HG02588 (cell line): ENCODE measurements around the gene KXD1.
"Not testable (repeated sequence)": the region's sequence is repeated elsewhere in the genome, so short reads cannot be mapped to it uniquely, and the experiment has no call there.

Source experiments
- ATAC-seq: cut with Tn5 transposase; IDR thresholded peaks from one replicate; pipeline ENCODE4 v1.9.1; 2021; ENCODE audit warnings: mild to moderate bottlenecking, moderate library complexity; ENCODE audit not compliant: unreplicated experiment

The KXD1 gene

GRCh38 chr19:18599485-18599884 lies 41.8 kb downstream of the KXD1 start:
- no peak for ATAC-seq

DNA sequence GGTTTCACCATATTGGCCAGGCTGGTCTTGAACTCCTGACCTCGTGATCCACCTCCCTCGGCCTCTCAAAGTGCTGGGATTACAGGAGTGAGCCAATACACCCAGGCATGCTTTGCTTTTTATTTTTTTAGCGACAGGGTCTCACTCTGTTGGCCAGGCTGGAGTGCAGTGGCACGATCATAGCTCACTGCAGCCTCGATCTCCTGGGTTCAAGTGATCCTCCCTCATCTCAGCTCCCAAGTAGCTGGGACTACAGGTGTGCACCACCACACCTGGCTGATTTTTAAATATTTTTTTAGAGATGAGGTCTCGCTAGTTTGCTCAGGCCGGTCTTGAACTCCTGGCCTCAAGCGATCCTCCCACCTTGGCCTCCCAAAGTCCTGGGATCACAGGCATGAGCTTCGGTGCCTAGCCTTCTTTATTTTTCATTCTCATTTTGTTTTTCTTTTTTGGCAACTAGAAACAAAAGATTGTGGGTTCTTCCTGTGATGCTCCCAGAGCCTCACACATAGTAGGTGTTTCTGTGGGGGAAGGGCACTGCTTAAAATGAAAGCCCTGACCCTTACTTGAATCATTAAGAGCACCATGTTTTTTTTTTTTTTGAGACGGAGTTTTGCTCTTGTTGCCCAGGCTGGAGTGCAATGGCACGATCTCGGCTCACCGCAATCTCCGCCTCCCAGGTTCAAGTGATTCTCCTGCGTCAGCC lies 43.2 kb downstream of the KXD1 start:
- not testable (repeated sequence) for ATAC-seq

- no peak for ATAC-seq
Measured at GRCh38 chr19:18601875-18602274, 44.2 kb downstream of the KXD1 start.

DNA sequence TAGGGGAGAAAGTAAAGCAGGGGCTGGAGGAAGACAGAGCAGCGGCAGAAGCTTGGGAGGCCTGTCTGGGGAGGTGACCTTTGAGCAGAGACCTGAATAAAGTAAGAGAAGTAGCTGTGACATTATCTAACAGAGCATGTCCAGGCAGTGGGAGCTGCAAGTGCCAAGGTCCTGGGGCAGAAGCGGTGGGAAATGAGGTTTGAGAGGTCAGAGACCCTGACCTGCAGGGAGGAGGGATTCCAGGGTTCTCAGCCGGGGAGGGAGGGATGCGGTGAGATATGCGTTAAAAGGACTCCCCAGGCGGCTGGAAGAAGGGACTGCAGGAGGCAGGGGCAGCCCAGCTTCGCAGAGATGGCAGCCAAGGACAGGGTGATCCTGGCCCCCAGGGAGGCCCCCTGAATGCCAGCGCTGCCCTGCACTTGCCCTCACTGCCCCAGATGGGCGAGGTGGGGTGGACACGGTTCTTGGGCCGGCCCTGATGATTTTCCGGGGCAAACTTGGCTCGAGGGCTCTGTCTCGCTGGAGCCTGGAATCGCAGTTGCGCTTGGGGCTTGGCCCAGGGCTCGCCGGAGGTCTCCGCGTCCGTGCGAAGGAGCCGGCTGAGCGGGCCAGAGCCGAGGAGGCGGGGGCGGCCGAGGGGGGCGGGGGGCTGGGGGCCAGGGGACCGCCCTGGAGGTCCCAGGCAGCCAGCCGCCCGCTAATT lies 45.7 kb downstream of the KXD1 start:
- no peak for ATAC-seq

DNA sequence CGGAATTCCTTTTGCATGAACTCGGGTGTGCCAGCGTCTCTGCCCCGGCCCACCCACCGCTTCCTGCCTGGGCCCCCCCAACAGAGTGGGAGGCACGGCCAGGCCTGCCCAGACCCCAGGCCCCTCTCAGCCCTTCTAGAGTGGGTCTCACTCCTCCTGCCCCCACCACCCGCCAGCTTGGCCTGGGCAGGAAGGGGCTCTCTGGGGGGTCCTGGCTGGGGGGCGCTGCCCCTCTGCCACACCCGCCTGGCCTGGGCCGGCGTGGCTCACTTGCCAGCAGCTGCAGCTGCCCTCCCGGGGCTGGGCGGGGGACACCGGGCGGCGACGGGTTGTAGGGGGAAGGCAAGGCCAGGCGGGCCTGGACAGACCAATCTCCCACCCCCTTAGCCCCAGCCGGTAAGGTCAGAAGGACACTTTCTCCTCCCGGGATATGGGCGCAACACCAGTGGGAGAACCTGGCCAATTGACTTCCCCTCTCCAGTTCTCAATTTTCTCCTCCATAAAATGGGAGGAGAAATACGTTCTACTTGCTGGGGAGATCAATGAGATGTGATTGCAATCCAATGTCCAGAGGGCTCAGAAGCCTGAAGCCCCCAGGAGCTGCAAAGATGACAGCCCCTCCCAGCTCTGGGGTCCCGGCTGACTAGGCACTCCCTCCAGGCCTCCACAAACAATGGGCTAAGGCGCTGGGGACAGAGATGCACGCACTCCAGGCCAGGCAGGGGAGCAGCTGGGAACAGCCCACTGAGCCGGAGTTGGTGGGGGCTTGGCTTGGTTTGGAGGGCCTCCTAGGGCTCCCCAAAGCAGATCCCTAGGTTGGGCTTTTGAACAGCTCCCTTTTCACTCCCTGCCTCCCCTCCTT lies 46.5 kb downstream of the KXD1 start:
- ATAC-seq = no peak

DNA sequence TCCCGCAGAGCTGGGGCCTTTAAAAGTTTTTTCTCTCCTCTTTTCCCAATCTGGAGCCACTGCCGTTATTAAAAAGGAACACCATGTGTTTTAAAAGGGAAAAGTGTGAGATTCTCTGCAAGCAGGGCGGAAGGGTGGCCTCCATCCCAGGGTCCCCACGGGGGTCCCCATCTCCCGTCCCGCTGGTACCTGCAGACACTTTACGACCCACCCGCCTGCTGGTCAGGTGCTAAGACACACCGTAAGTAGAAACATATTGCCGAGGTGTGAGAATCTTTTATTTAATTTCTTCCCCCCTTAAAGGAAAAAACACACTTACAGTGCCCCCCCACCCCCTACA lies 47.1 kb downstream of the KXD1 start:
- no peak for ATAC-seq

GRCh38 chr19:18605196-18605545 lies 47.5 kb downstream of the KXD1 start:
- ATAC-seq = no peak

GRCh38 chr19:18605546-18606280 lies 48.0 kb downstream of the KXD1 start:
- no peak for ATAC-seq

DNA sequence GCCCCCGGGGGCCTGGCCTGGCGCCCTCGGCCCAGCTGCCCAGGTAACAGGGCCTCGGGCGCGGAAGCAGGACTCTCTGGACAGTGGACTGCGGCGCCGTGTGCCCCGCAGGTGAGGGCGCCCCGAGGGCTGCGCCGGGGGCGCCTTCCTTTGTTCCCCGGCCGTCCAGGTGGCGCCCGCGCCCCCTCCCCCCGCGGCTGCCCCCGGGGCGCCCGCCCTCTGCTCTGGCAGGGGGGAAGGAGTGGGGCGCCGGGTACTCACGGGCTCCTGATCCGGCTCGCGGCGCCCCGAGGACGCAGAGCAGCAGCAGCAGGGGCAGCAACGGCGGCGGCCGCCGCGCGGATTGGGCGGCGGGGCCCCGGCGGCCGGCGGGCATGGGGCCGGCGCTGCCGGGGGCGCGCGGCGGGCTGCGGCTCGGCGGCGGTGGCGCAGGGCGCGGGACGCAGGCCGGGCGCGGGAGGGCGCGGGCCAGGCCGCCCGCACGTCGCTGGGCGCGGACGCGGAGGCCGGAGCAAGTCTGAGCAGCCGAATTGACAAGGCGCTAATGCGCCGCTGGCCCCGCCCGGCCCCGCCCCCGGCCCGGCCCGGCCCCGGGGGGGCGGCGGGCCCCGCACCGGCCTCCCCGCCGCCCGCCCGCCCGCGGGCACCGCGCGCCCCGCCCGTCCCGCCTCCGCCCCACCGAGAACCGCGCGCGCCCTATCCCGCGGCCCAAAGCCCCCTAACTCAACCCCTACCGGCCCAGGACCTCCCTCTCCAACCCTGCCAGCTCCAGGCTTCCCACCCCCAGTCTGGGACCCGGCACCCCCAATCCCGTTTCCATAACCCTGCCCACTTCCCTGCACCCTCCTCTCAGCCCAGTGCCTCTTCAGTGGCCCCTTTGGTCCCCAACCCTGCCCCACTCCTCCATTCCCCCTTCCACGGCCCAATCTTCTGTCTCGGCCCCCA lies 48.9 kb downstream of the KXD1 start, which contains the start of gene CRLF1:
Gene CRLF1 (minus strand): TSS at position 519 of the 945 bp plus-strand sequence. CDS start 143 bp downstream, at position 376.
- ATAC-seq = no peak

DNA sequence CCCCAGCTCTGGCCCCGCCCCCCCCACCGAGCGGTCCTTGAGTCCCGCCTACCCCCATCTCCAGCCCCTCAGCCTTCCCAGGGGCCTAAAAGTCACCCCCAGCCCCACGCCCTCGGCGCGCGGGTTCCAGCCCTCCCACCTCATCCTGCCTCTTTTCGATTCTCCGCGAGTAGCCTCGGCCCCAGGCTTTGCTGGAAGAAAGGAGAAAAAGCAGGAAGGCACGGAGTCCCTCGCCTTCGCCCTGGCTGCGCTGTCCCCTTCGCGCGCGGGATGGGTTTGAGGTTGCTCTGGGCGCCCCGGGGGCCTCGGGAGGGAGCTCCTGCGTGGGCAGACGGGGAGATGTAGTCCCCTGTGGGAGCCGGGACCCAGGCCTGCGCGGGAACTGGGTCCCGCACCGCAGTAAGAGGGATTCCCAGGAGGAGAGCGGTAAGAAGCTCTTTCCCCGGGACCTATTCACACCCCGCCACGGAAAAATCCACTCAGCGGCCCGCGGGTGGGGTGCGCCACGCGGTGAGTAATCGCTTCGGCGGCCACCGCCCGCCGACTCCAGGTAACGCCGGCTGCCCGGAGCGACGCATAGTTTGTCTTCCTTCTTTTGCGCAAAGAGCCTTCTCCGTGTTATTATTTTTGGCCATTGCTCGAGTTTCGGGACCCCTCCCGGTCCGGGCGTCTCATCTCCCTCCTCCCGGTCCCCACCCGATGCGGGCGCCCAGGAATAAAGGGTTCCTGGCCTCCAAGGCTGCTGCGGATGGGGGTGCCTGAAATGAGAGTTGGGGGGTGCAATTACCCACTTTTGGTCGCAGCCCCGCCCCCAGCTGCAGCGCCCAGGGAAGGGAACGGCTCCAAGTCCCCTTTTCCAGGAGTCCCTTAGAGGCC lies 49.8 kb downstream of the KXD1 start:
- ATAC-seq = no peak

- ATAC-seq = no peak
Measured at GRCh38 chr19:18608102-18608804, 50.6 kb downstream of the KXD1 start.

GRCh38 chr19:18608805-18609716 lies 51.4 kb downstream of the KXD1 start:
- ATAC-seq = no peak

DNA sequence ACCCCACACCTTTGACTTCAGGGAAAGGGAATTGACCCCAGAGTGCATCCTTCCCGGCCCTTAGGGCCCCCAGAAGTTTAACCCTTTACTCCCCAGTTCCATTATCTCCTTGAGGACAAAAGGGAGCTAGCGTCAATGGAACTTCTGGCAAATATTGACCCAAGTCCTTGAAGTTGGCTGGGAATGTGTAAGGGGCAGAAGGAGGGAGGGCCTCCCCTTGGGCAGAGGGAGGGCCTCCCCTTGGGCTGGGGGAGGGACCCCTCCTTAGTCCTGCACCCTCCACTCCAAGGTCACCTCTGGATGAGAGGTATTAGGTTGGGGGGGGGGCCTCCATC lies 52.0 kb downstream of the KXD1 start:
- no peak for ATAC-seq

GRCh38 chr19:18610245-18610555 lies 52.5 kb downstream of the KXD1 start:
- no peak for ATAC-seq

DNA sequence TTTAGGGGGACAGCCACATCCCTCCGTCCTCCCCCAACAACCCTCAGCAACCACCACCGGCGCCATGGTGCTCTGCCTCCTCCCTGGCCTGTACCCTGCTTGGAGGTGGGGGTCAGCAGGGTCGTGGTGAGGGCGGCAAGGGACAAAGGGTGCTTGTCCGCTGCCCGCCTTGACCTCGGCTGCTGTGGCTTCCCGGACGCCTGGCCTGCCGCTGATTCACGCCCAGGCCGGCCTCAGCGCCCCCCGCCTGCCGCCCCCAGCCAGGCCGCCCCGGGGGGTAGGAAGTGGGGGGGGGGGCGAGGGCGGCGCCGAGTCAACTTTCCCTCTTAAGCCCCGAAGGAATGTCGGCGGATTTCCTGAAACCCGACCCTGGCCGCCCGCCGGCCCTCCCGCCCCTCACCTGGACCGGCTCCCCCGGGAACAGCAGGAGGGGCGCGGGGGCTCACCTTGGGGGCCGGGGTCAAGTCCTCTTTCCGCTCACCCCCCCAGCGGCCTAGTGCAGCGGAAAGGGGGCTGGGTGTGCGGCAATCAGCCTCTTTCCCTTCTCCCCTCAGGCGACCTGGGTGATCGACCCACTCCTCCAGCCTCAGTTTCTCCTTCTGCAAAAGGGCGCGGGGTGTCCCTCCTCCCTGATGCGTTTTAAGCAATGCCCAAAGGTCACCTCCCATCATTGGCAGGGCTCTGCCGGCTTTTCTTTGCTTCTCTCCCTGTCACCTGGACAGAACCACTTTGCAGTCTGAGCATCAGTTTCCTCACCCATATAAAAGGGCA lies 53.1 kb downstream of the KXD1 start:
- no peak for ATAC-seq

GRCh38 chr19:18611327-18612050 lies 53.8 kb downstream of the KXD1 start:
- ATAC-seq = no peak
